Uterus (tissue), 4 donors: Measurements from ENCODE around the gene AFAP1L1. TPM values are rescaled to one million over a fixed set of nuclear protein-coding genes. Genes with fewer than 3 reads are reported as not detected.
A peak's percentile ranks its signal among the peaks of the same experiment; 100 is the strongest.

Source experiments
- DNase-seq, 2 donors: peaks; one replicate each; pipeline ENCODE4 v3.0.0-alpha.2; 2019 to 2020
- H3K27ac ChIP-seq, 2 donors: fragments of 200-600 bp; sonication (generic); 1 replicate in 1 of 2; 2 replicates in 1 of 2; pipeline ENCODE4 v1.5.1; 2016 to 2018
- H3K27me3 ChIP-seq, 2 donors: fragments of 200-600 bp; sonication (generic); one replicate each; pipeline ENCODE4 v1.5.1; 2018 to 2019; ENCODE audit warnings: control low read depth in 1 of 2
- H3K36me3 ChIP-seq, 2 donors: fragments of 200-600 bp; sonication (generic); one replicate each; pipeline ENCODE4 v1.5.1; 2019; ENCODE audit warnings: control low read depth in 1 of 2
- H3K4me1 ChIP-seq, 2 donors: fragments of 200-600 bp; sonication (generic); one replicate each; pipeline ENCODE4 v1.5.1; 2018 to 2019; ENCODE audit warnings: control low read depth in 1 of 2
- H3K4me3 ChIP-seq, 2 donors: fragments of 200-600 bp; sonication (generic); 1 replicate in 1 of 2; 2 replicates in 1 of 2; pipeline ENCODE4 v1.5.1; 2018 to 2019; ENCODE audit warnings: mild to moderate bottlenecking in 1 of 2
- H3K9me3 ChIP-seq, 2 donors: fragments of 200-600 bp; sonication (generic); one replicate each; pipeline ENCODE4 v1.5.1; 2019; ENCODE audit warnings: control low read depth in 1 of 2
- POLR2A ChIP-seq, 2 donors: fragments of 450-650 bp; IDR thresholded peaks; one replicate each; pipeline ENCODE4 v1.6.1; 2016; ENCODE audit warnings: antibody characterized with exemption in 2 of 2, mild to moderate bottlenecking in 1 of 2, moderate library complexity in 1 of 2
- intact Hi-C: fragments of 100-400 bp; cut with DNase I; formaldehyde crosslinking; loops from one replicate; pipeline ENCODE4 v1.15.1; 2023; ENCODE audit warnings: low total_unique reads
- total RNA-seq, 4 donors: library from RNA; depleted of rRNA in 3 of 4; stranded (reverse); fragments of >200 nt in 3 of 4; gene quantifications; one replicate each; pipeline versions ENCODE4 v1.1.0 to v1.2.4, GENCODE V29; 2014 to 2023
- TF ChIP-seq, protein P1 (sequence below), 4 experiments: fragments of 200-600 bp in 2 of 4; fragments of 450-650 bp in 2 of 4; sonication (generic) in 2 of 4; IDR thresholded peaks; one replicate each; pipeline ENCODE4 v1.5.1; 2016 to 2019; ENCODE audit warnings: antibody characterized with exemption in 4 of 4, mild to moderate bottlenecking in 2 of 4, moderate library complexity in 1 of 4
- donor health status: DM: yes; HTN: yes; CAD: no.

AFAP1L1 gene
- total RNA-seq, 4 donors from 2014 or later, result 5.3 to 26.9 (median 24.6) TPM

DNA sequence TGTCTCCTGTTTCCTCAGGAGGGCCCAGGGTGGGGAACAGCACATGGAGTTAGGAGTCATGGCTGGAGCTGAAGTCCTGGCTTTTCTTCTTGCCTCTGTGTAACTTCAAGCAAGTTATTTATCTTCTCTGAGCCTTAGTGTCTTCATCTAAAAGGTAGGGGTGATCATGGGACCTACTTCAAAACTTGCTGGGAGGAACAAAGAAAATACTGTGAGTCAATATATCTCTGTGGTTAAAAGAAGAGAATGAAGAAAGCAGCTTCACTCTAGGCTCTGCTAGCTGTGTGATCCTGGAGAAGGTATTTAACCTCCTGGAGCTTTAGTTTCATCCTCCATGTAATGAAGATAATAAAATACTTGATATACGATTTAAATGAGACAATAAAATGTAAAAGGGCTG is 26.5 kb downstream of the AFAP1L1 start:
- Histone ChIP-seq H3K36me3 (no peaks in the 10 kb centered on the region), H3K27ac (no peak overlapping the region), H3K4me3 (no peak overlapping the region), H3K27me3 (no peaks in the 10 kb centered on the region), H3K4me1 (no peaks in the 10 kb centered on the region), H3K9me3 (no peaks in the 10 kb centered on the region)
- no peak for TF ChIP-seq POLR2A (IDR thresholded peaks at IDR 0.05)
- TF ChIP-seq, protein P1, sequence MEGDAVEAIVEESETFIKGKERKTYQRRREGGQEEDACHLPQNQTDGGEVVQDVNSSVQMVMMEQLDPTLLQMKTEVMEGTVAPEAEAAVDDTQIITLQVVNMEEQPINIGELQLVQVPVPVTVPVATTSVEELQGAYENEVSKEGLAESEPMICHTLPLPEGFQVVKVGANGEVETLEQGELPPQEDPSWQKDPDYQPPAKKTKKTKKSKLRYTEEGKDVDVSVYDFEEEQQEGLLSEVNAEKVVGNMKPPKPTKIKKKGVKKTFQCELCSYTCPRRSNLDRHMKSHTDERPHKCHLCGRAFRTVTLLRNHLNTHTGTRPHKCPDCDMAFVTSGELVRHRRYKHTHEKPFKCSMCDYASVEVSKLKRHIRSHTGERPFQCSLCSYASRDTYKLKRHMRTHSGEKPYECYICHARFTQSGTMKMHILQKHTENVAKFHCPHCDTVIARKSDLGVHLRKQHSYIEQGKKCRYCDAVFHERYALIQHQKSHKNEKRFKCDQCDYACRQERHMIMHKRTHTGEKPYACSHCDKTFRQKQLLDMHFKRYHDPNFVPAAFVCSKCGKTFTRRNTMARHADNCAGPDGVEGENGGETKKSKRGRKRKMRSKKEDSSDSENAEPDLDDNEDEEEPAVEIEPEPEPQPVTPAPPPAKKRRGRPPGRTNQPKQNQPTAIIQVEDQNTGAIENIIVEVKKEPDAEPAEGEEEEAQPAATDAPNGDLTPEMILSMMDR (IDR thresholded peaks at IDR 0.05), result no peak
- DNase-seq, result no peak
- intact Hi-C loops, result no loop called here

DNA sequence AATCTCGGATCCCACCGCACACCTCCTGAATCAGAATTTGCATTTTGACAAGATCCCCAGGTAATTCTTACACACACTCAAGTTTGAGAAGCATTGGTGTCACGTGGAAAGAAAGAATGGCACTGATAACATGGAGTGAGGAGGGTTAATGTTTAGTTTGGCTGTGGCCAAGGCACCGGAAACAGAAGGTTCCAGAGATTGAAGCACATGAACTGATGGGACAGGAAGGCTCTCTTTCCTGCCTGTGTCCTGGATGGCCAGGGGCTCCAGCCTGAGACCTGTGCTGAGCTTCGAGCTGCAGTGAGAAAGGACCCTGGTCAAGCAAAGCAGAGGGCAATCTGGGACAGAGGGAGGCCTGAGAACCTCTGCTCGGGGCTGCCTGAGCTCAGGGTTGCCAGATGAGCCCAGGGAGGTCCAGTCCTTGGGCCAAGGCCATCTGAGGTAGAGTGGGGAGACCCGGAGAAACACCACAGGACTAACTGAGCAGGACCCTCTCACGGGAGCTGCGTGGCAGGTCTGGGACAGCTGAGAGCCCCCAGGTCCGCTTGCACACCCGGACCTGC is 27.3 kb downstream of the AFAP1L1 start:
- no peaks in the 10 kb centered on the region for H3K4me1 ChIP-seq
- H3K27me3 ChIP-seq, result no peaks in the 10 kb centered on the region
- TF ChIP-seq POLR2A (IDR thresholded peaks at IDR 0.05), result no peak
- TF ChIP-seq, protein P1 (IDR thresholded peaks at IDR 0.05), result no peak
- H3K27ac ChIP-seq, result peak overlapping the region; percentile 45 to 49
- no peak overlapping the region for H3K4me3 ChIP-seq
- intact Hi-C loops, result no loop called here
- no peaks in the 10 kb centered on the region for H3K9me3 ChIP-seq
- peak in 1 of 2 donors; percentile 52 for DNase-seq
- no peaks in the 10 kb centered on the region for H3K36me3 ChIP-seq

DNA sequence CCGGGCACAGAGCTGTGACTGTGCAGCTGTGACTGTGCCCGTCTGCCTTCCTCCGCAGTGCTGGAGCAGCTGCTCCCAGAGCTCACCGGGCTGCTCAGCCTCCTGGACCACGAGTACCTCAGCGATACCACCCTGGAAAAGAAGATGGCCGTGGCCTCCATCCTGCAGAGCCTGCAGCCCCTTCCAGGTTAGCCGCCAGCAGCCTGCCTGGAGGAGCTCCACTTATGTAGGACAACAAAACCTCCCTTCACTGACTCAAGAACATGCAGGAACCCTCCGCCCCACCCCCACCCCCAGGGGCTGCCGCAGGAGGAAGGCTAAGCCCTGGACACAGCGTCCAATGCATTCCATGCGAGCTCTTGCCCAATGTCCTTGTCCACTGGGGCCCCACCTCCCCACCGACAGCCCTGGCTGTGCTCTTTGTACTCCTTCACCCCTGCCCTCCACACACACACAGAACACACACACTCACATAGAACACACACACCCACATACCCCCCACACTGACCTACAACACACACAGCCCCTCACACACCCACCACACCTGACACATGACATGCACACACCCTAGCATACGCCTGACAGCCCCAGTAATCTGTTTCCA is 27.9 kb downstream of the AFAP1L1 start:
- no peaks in the 10 kb centered on the region for H3K9me3 ChIP-seq
- intact Hi-C loops, result no loop called here
- H3K27me3 ChIP-seq, result no peaks in the 10 kb centered on the region
- no peaks in the 10 kb centered on the region for H3K36me3 ChIP-seq
- TF ChIP-seq, protein P1 (IDR thresholded peaks at IDR 0.05), result no peak
- no peak for TF ChIP-seq POLR2A (IDR thresholded peaks at IDR 0.05)
- H3K27ac ChIP-seq, result peak overlapping the region; percentile 45 to 49
- no peak overlapping the region for H3K4me3 ChIP-seq
- no peak for DNase-seq
- H3K4me1 ChIP-seq, result no peaks in the 10 kb centered on the region

GRCh38 chr5:149300441-149300840 is 28.8 kb downstream of the AFAP1L1 start:
- H3K4me3 ChIP-seq, result no peak overlapping the region
- no peaks in the 10 kb centered on the region for H3K4me1 ChIP-seq
- no peak overlapping the region for H3K27ac ChIP-seq
- intact Hi-C loops, result no loop called here
- no peaks in the 10 kb centered on the region for H3K9me3 ChIP-seq
- no peaks in the 10 kb centered on the region for H3K36me3 ChIP-seq
- H3K27me3 ChIP-seq, result no peaks in the 10 kb centered on the region
- TF ChIP-seq, protein P1 (IDR thresholded peaks at IDR 0.05), result no peak
- no peak for TF ChIP-seq POLR2A (IDR thresholded peaks at IDR 0.05)
- no peak for DNase-seq

- H3K4me1 ChIP-seq, result no peaks in the 10 kb centered on the region
- H3K27me3 ChIP-seq, result no peaks in the 10 kb centered on the region
- no peak overlapping the region for H3K27ac ChIP-seq
- DNase-seq, result no peak
- no peak overlapping the region for H3K4me3 ChIP-seq
- intact Hi-C loops, result no loop called here
- no peaks in the 10 kb centered on the region for H3K9me3 ChIP-seq
- no peaks in the 10 kb centered on the region for H3K36me3 ChIP-seq
- TF ChIP-seq, protein P1 (IDR thresholded peaks at IDR 0.05), result no peak
- no peak for TF ChIP-seq POLR2A (IDR thresholded peaks at IDR 0.05)
These were observed 29.5 kb downstream of the AFAP1L1 start for GRCh38 chr5:149301049-149301743.
